Natural killer cell (primary cell): ENCODE measurements around the gene CALML6. TPM values are rescaled to one million over a fixed set of nuclear protein-coding genes. Genes with fewer than 3 reads are reported as not detected.

ENCODE experiments used
- ATAC-seq, 3 donors: fragments of 150-1000 bp in 2 of 3; fragments of 200-7000 bp in 1 of 3; cut with Tn5 transposase; 1 replicate in 1 of 3; 2 replicates in 2 of 3; pipeline ENCODE4 v1.10.0; 2021; ENCODE audit warnings: mild to moderate bottlenecking in 2 of 3, moderate library complexity in 2 of 3
- DNase-seq, 2 donors: peaks; one replicate each; pipeline versions ENCODE4 v3.0.0 to v3.0.0-alpha.2; 2013 to 2021; ENCODE audit warnings: mixed read lengths in 1 of 2
- H3K27ac ChIP-seq: one replicate; pipeline ENCODE4 v1.5.1; 2013; ENCODE audit warnings: mild to moderate bottlenecking, low read length
- H3K27me3 ChIP-seq: one replicate; pipeline ENCODE4 v1.6.1; 2013; ENCODE audit warnings: low read length; ENCODE audit not compliant: control insufficient read depth, insufficient read depth
- H3K36me3 ChIP-seq: one replicate; pipeline ENCODE4 v1.6.1; 2013; ENCODE audit warnings: low read length; ENCODE audit not compliant: control insufficient read depth, insufficient read depth
- H3K4me1 ChIP-seq: one replicate; pipeline ENCODE4 v1.6.1; 2013; ENCODE audit warnings: low read length; ENCODE audit not compliant: control insufficient read depth, insufficient read depth
- H3K4me3 ChIP-seq: one replicate; pipeline ENCODE4 v1.5.1; 2013; ENCODE audit warnings: low read length
- H3K9me3 ChIP-seq: one replicate; pipeline ENCODE4 v1.6.1; 2013; ENCODE audit warnings: low read length; ENCODE audit not compliant: control insufficient read depth, insufficient read depth
- H3K27ac Mint-ChIP-seq, 2 donors: one replicate each; pipeline ENCODE4 v1.8.0; 2022; ENCODE audit warnings: mild to moderate bottlenecking in 2 of 2, mixed read lengths in 2 of 2, moderate library complexity in 1 of 2
- H3K27me3 Mint-ChIP-seq, 2 donors: one replicate each; pipeline ENCODE4 v1.8.0; 2022; ENCODE audit warnings: low read depth in 2 of 2, mixed read lengths in 2 of 2
- H3K36me3 Mint-ChIP-seq: one replicate; pipeline ENCODE4 v1.8.0; 2022; ENCODE audit warnings: mixed read lengths
- H3K4me1 Mint-ChIP-seq, 2 donors: one replicate each; pipeline ENCODE4 v1.8.0; 2022; ENCODE audit warnings: mixed read lengths in 2 of 2
- H3K4me3 Mint-ChIP-seq: one replicate; pipeline ENCODE4 v1.8.0; 2022; ENCODE audit warnings: mild to moderate bottlenecking, moderate library complexity, mixed read lengths
- H3K9me3 Mint-ChIP-seq, 2 donors: one replicate each; pipeline ENCODE4 v1.8.0; 2022; ENCODE audit warnings: mixed read lengths in 2 of 2
- WGBS: methylation state at CpG from one replicate; pipeline ENCODE4 v1.1.7; 2013; ENCODE audit warnings: missing lambda C conversion rate; ENCODE audit not compliant: insufficient coverage; 5-methylcytosine and 5-hydroxymethylcytosine counted together
- intact Hi-C: fragments of 100-400 bp; cut with micrococcal nuclease; formaldehyde crosslinking; loops from one replicate; pipeline ENCODE4 v1.14.2; 2022
- total RNA-seq, 4 donors: library from RNA; stranded (reverse); fragments of 120-200 nt in 1 of 4; gene quantifications; one replicate each; pipeline versions ENCODE4 v1.2.3 to v1.2.4, GENCODE V29; 2013 to 2022
- TF ChIP-seq, protein P1 (sequence below): fragments of 200-600 bp; IDR thresholded peaks from one replicate; pipeline ENCODE4 v1.8.0; 2022; ENCODE audit warnings: antibody characterized with exemption

CALML6 gene
- total RNA-seq, 3 donors from 2014 or later (not counting 1 experiment from before 2014, with no cell fraction given): 2.1 to 3.9 (median 2.9) TPM

DNA sequence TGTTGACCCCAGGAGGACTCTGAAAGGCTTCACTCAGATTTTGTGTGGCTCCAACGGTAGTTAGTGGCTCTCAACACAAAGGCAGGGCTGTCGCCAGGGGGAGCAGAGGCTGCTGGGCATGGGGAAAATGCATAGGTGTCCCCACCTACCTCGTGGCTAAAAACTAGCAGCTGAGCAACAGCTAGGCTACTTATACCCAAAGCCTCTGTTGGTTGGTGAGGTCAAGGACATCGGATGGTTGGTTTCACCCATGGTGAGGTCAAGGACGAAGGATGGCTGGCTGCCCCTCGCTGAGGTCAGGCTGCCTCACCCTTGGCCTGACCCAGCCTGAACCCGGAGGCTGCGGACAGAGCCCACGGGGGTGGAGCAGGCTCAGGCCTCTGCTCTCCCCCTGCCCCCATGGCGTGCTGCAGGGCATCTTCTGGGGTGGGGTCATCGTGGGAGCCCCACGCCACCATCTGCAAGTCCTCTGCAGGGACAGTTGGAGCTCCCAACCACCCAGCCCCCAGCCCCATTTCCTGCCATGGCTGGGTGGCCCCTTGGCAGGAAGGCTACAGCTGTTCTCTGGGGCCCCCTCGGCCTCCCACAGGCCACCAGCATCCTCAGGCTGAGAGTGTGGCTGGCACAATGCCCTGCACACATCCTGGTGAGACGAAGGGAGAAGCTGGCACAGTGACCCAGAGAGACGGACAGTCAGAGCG is 15.6 kb upstream of the CALML6 start:
- Histone ChIP-seq H3K4me1 (peaks cover 19% of the 10 kb centered on the region), H3K27ac (no peak overlapping the region), H3K27me3 (no peaks in the 10 kb centered on the region), H3K36me3 (no peaks in the 10 kb centered on the region), H3K9me3 (no peaks in the 10 kb centered on the region), H3K4me3 (no peak overlapping the region)
- H3K4me1 Mint-ChIP-seq: peaks cover 7 to 9% of the 10 kb centered on the region in 2 donors
- intact Hi-C loops: no loop called here
- peaks cover 0 to 4% of the 10 kb centered on the region in 2 donors for H3K27me3 Mint-ChIP-seq
- peak in 1 of 2 donors; percentile 58 for DNase-seq
- H3K4me3 Mint-ChIP-seq: no peak overlapping the region
- H3K9me3 Mint-ChIP-seq: no peaks in the 10 kb centered on the region
- TF ChIP-seq, protein P1, sequence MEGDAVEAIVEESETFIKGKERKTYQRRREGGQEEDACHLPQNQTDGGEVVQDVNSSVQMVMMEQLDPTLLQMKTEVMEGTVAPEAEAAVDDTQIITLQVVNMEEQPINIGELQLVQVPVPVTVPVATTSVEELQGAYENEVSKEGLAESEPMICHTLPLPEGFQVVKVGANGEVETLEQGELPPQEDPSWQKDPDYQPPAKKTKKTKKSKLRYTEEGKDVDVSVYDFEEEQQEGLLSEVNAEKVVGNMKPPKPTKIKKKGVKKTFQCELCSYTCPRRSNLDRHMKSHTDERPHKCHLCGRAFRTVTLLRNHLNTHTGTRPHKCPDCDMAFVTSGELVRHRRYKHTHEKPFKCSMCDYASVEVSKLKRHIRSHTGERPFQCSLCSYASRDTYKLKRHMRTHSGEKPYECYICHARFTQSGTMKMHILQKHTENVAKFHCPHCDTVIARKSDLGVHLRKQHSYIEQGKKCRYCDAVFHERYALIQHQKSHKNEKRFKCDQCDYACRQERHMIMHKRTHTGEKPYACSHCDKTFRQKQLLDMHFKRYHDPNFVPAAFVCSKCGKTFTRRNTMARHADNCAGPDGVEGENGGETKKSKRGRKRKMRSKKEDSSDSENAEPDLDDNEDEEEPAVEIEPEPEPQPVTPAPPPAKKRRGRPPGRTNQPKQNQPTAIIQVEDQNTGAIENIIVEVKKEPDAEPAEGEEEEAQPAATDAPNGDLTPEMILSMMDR: no peak
- WGBS: 16% methylated on average over 15 of the region's 16 CpGs
- H3K27ac Mint-ChIP-seq: no peak overlapping the region
- peak in 2 of 3 donors; percentile 57 to 60 for ATAC-seq
- no peaks in the 10 kb centered on the region for H3K36me3 Mint-ChIP-seq

DNA sequence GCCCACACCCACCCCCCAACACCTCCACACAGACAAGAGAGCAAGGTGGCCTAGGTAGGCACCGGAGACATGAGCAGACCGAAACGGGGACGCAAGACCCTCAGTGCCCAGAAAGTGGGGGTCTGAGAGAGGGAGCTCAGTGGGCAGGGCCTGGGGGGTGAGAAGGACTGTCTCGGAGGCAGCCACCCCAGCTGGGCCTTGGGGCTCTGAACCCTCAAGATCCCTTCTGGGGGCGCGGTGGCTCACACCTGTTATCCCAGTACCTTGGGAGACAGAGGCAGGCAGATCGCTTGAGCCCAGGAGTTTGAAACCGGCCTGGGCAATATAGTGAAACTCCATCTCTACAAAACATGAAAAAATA is 15.1 kb upstream of the CALML6 start:
- Histone ChIP-seq H3K36me3 (no peaks in the 10 kb centered on the region), H3K27me3 (no peaks in the 10 kb centered on the region), H3K4me3 (no peak overlapping the region), H3K9me3 (no peaks in the 10 kb centered on the region), H3K4me1 (peaks cover 14% of the 10 kb centered on the region), H3K27ac (no peak overlapping the region)
- peaks cover 2 to 3% of the 10 kb centered on the region in 2 donors for H3K4me1 Mint-ChIP-seq
- WGBS: 46% methylated on average over 9 of the region's 9 CpGs
- no peaks in the 10 kb centered on the region for H3K36me3 Mint-ChIP-seq
- no peaks in the 10 kb centered on the region for H3K9me3 Mint-ChIP-seq
- TF ChIP-seq, protein P1: no peak
- H3K4me3 Mint-ChIP-seq: no peak overlapping the region
- no peak overlapping the region for H3K27ac Mint-ChIP-seq
- H3K27me3 Mint-ChIP-seq: peaks cover 0 to 4% of the 10 kb centered on the region in 2 donors
- intact Hi-C loops: no loop called here
- no peak for ATAC-seq
- no peak for DNase-seq

DNA sequence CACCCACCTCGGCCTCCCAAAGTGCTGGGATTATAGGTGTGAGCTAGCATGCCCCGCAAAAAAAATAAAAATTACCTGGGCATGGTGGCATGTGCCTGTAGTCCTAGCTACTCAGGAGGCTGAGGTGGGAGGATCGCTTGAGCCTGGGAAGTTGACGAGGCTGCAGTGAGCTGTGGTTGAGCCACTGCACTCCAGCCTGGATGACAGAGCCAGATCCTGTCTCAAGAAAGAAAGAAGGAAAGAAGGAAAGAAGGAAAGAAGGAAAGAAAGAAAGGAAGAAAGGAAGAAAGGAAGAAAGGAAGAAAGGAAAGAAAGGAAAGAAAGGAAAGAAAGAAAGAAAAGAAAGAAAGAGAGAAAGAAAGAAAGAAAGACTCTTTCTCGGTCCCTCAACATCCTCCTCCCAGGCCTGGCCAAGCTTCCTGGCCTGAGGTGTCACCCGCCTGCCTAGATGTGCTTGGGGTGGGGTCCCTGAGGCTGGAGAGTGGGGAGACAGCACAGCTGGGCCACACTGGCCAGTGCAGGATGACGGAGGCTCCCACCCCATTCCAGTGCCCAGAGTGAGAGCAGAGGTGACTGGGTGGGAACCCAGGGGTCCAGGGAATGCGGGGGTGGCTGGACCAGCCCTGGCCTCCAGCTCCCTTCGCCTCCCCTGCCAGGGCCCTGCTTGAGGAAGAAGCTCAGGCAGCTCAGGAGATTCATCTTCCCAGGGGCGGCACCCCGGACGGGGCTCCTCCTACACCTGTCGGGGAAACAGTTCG is 14.0 kb upstream of the CALML6 start:
- no peaks in the 10 kb centered on the region for H3K36me3 ChIP-seq
- H3K27me3 Mint-ChIP-seq: peaks cover 0 to 4% of the 10 kb centered on the region in 2 donors
- TF ChIP-seq, protein P1: no peak

More for the DNA sequence above, 14.0 kb upstream of the CALML6 start:
- intact Hi-C loops: no loop called here
- Histone ChIP-seq H3K9me3 (no peaks in the 10 kb centered on the region), H3K4me1 (peaks cover 10% of the 10 kb centered on the region), H3K27ac (no peak overlapping the region), H3K27me3 (no peaks in the 10 kb centered on the region), H3K4me3 (no peak overlapping the region)
- 76% methylated on average over 12 of the region's 14 CpGs for WGBS
- ATAC-seq (no peak), DNase-seq (no peak)
- Mint-ChIP-seq H3K27ac (no peak overlapping the region), H3K4me3 (no peak overlapping the region), H3K36me3 (no peaks in the 10 kb centered on the region), H3K4me1 (peaks cover 2% of the 10 kb centered on the region in 2 donors), H3K9me3 (no peaks in the 10 kb centered on the region)
